Brain microvascular endothelial cell (primary cell): ENCODE results near the gene MAN1A2.

Experiments
- DNase-seq: peaks from one replicate; pipeline ENCODE4 v3.0.0-alpha.2; 2020
- H3K27ac ChIP-seq: fragments of 250-450 bp; sonication (Bioruptor Pico); 2 replicates; pipeline ENCODE4 v1.5.1; 2020; ENCODE audit warnings: mild to moderate bottlenecking, moderate library complexity
- H3K27me3 ChIP-seq: fragments of 250-450 bp; sonication (Bioruptor Pico); replicated peaks from 2 replicates; pipeline ENCODE4 v1.5.1; 2020; ENCODE audit warnings: mild to moderate bottlenecking
- H3K36me3 ChIP-seq: fragments of 250-450 bp; sonication (Bioruptor Pico); replicated peaks from 2 replicates; pipeline ENCODE4 v1.5.1; 2020; ENCODE audit warnings: mild to moderate bottlenecking
- H3K4me3 ChIP-seq: 2 replicates; pipeline ENCODE4 v1.5.1; 2011; ENCODE audit warnings: low read depth, mild to moderate bottlenecking, control low read depth, low read length, moderate library complexity
- CTCF ChIP-seq: IDR thresholded peaks from 2 replicates; pipeline ENCODE4 v1.5.1; 2011; ENCODE audit warnings: low read depth, mild to moderate bottlenecking, moderate library complexity, low read length, control low read depth, inconsistent platforms; ENCODE audit errors: missing control alignments
- in situ Hi-C: cut with HindIII; loops from 2 replicates; pipeline ENCODE4 v1.10.0; 2017; ENCODE audit warnings: low sequenced_read_pairs, low pct_ligation_motif_present

MAN1A2 gene

DNA sequence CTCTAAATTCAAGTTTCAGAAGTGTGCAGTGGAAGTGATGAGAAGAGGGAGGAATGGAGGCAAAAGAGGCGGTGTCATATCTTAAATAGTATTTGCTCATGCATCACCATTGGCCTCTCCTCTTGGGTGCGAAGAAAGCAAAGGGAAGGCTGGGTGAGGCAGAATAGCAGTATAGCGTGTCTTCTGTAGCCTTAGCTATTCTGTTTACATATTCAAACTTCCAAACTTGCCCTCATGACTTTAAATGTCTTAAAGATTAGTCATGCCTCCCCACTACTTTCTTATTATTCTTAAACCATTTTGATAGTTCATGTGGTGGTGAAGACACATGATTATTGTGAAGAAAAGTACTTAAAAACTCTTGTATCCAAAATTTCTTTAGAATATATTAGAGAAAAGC, 134.0 kb downstream of the MAN1A2 start:
- DNase-seq = peak; percentile 76
- Histone ChIP-seq H3K27ac (peak overlapping the region; percentile 3), H3K4me3 (no peak overlapping the region), H3K36me3 (no peaks in the 10 kb centered on the region), H3K27me3 (no peaks in the 10 kb centered on the region)
- TF ChIP-seq CTCF = no peak
- in situ Hi-C loops = no loop called here

- no peak for TF ChIP-seq CTCF
- Histone ChIP-seq H3K36me3 (no peaks in the 10 kb centered on the region), H3K4me3 (no peak overlapping the region), H3K27ac (no peak overlapping the region), H3K27me3 (no peaks in the 10 kb centered on the region)
- no peak for DNase-seq
- in situ Hi-C loops = no loop called here
Observed at GRCh38 chr1:117511273-117511672, 144.0 kb downstream of the MAN1A2 start.

- H3K27ac ChIP-seq = no peak overlapping the region
- no peaks in the 10 kb centered on the region for H3K36me3 ChIP-seq
- no peak overlapping the region for H3K4me3 ChIP-seq
- no peaks in the 10 kb centered on the region for H3K27me3 ChIP-seq
- in situ Hi-C loops = no loop called here
- TF ChIP-seq CTCF = peak; percentile 34
- no peak for DNase-seq
Observed at GRCh38 chr1:117512728-117513321, 145.6 kb downstream of the MAN1A2 start.

DNA sequence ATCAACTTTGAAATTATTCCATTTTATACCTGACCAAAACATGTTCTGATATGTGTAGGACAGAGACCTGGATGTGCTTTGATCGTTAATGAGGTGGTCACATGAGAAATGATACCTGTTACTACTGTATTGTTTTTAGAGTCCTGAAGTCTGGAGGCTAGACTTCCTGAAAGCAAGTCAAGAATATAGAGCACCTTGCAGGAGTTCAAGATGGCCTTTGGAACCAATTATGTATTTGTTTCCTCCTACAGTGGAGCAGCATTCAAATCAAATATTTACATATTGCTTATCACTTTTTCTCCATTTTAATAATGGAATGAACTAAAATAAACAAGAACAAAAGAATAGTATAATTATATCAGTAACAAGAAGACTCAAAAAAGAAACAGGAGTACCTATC, 155.9 kb downstream of the MAN1A2 start:
- Histone ChIP-seq H3K27ac (no peak overlapping the region), H3K36me3 (no peaks in the 10 kb centered on the region), H3K27me3 (no peaks in the 10 kb centered on the region), H3K4me3 (no peak overlapping the region)
- in situ Hi-C loops = no loop called here
- TF ChIP-seq CTCF = no peak
- no peak for DNase-seq

GRCh38 chr1:117527074-117527473, 159.8 kb downstream of the MAN1A2 start:
- no peak overlapping the region for H3K27ac ChIP-seq

More at GRCh38 chr1:117527074-117527473, 159.8 kb downstream of the MAN1A2 start:
- Histone ChIP-seq H3K27me3 (no peaks in the 10 kb centered on the region), H3K4me3 (no peak overlapping the region), H3K36me3 (no peaks in the 10 kb centered on the region)
- no peak for DNase-seq
- no peak for TF ChIP-seq CTCF
- in situ Hi-C loops = loop anchor here (25.0 kb wide), 1 partner anchor 235 kb away; no protein-coding TSS in a partner anchor
